ENCODE measurements around the gene FEZF1. TPM values are rescaled to one million over a fixed set of nuclear protein-coding genes. Genes with fewer than 3 reads are reported as not detected.

Gene FEZF1
- total and polyA plus RNA-seq, 5 donors = not detected

DNA sequence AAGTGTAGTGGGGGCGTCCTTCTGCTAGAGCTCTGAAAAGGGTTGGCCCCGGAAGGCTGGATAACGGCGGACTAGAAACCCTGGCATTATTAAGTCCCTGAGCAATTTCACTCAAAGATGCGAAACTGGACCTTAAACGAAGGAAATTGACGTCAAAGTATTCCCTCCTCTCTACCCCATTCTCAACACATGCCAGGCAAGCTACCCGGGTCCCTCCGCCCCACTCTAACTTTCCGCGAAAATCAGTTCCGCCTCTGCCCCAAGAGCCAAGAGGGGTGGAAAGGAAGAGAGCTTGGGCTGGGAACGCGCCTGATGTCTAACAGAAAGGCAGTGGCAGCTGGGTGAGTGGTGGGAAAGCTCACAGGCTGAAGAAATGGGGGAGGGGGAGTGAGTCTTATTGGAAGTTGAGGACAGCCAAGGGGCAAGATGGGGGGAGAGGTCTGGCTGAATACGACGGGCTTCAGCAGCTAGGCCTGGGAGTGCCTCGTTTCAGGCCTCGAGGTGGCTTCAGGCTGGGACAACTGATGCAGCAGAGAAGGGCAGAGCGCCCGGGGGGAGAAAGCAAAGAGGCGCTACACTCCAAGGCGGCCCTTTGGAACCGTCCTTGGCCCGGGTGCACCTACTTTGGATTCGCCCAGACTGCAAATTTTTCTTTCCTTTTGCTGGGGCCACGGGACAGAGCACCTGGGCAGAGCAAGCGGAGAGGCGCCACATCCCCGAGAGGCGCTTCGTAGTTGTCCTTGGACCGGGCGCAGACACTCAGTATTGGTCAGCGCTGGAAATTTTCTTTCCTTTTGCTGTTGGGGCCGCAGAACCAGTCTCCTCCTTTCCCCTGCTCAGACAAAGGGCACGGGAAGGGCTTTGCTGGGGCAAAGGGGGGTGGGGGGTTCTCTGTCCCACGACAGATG, 2.0 kb upstream of the FEZF1 start:
- Histone ChIP-seq H3K27me3 (ENCODE audit: control insufficient read depth, insufficient read depth) (no peaks in the 10 kb centered on the region), H3K9me3 (ENCODE audit: control insufficient read depth, low read length) (no peaks in the 10 kb centered on the region), H3K4me3 (ENCODE audit: low read length) (peak overlapping the region; percentile 46), H3K4me1 (ENCODE audit: control insufficient read depth, insufficient read depth, low read length) (peaks cover 2% of the 10 kb centered on the region), H3K27ac (ENCODE audit: low read length) (no peak overlapping the region)
- WGBS = 7% methylated on average over 37 of the region's 37 CpGs
- DNase-seq = no peak
- intact Hi-C loops (cut with DNase I) = no loop called here
- ATAC-seq = no peak

DNA sequence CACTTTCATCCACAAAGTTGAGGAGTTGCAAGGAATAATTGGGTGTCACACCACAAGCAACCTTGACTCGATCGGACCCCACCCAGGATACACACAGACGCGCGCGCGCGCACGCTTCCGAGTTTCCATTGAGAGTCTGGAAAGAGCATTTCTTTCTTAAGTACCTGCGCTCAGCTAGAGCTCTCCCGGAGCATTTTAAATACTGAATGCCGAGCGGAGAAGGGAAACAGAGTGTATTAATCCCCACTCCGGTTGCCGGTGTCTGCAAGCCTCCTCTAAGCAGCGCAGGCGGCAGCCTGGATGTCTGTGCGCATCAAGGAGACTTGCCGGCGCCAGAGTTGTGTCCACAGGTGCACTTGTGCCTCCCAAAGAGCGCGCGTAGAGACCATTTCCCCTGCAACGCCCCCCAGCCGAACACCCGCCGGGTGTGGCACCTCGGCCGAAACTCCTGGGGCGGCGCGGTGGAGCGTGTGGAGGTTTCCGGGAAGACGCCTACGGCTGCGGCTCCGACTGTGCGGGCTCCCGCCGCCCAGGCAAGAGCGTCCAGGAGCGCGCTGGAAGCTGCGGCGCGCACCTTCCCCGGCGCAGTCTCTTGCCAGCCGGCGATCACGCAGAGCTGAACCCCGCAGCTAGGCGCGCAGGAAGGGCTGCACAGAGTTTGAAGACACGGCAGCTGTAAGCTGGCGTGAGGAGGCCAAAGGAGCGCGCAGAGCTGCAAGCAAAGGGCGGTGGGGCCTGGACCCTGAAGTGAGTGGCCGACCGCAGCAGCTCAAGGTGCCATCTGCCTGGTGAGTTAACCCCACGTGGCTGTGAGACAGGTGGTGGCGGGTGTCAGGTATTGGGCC, 1.1 kb upstream of the FEZF1 start:
- no peak overlapping the region for H3K27ac ChIP-seq (ENCODE audit: low read length)
- no peaks in the 10 kb centered on the region for H3K9me3 ChIP-seq (ENCODE audit: control insufficient read depth, low read length)
- no peaks in the 10 kb centered on the region for H3K27me3 ChIP-seq (ENCODE audit: control insufficient read depth, insufficient read depth)
- intact Hi-C loops (cut with DNase I) = no loop called here
- DNase-seq (peak in 1 of 3 donors; percentile 9), ATAC-seq (no peak)
- peaks cover 2% of the 10 kb centered on the region for H3K4me1 ChIP-seq (ENCODE audit: control insufficient read depth, insufficient read depth, low read length)
- WGBS = 2% methylated on average over 65 of the region's 65 CpGs
- peak overlapping the region; percentile 46 for H3K4me3 ChIP-seq (ENCODE audit: low read length)

DNA sequence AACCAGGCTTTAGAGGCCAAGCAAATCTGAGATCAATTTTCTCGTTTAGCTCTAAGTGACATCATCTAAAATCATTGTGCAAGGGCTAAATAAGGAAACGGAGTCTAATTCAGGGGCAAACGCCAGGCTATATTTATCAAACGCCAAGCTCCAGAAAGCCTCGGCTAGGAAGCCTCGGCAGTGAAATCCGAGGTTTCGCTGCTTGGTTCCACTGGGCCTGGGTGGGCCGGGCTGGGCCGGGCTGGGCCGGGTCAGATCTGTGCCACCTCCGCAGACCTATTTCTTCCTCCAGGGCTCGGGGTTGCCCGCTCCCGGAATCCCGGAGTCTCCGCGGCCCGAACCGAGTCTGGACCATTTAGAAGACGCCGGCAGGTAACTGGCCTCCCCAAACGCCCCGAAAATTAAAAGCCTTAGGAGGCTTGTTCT, 459 bp upstream of the FEZF1 start:
- intact Hi-C loops (cut with DNase I) = no loop called here
- Histone ChIP-seq H3K9me3 (ENCODE audit: control insufficient read depth, low read length) (no peaks in the 10 kb centered on the region), H3K27me3 (ENCODE audit: control insufficient read depth, insufficient read depth) (no peaks in the 10 kb centered on the region), H3K4me1 (ENCODE audit: control insufficient read depth, insufficient read depth, low read length) (peaks cover 1% of the 10 kb centered on the region), H3K27ac (ENCODE audit: low read length) (no peak overlapping the region), H3K4me3 (ENCODE audit: low read length) (peak overlapping the region; percentile 46)
- DNase-seq (no peak), ATAC-seq (no peak)
- 2% methylated on average over 24 of the region's 24 CpGs for WGBS

DNA sequence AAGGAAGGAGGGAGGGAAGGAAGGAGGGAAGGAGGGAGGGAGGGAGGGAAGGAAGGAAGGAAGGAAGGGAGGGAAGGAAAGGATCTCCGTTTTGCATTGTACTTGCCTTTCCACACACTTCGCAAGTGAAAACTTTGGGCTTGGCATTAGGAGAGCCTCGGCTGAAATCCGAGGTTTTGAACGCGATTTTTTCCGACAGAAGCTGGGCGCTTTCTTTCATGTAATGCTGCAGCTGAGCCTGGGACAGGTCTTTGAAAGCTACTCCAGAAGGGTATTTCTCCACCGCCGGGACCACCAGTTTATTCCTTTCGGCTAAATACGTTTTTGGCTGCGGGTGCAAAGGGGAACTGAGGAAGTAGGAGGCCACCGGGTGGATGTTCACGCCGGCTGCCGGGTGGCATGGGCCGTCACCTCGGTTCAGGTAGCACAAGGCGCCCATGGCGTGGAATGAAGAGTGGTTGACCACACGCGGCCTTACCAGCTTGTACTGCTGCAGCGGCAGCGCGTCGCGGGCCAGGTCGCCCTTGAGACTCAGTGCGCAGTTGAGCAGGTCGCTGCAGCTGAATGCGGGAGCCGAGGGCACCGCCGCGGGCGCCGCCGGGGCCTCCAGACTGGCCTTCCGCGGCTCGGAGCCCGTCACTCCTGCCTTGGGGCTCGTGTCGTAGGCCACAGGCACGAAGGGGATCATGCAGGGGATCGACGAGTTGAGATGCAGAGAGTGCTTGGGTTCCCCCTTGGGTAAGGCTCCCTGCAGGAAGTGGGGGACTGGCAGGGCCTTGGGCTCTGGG, 825 bp downstream of the FEZF1 start:
- DNase-seq (no peak), ATAC-seq (no peak)
- H3K4me3 ChIP-seq (ENCODE audit: low read length) = no peak overlapping the region
- peaks cover 3% of the 10 kb centered on the region for H3K4me1 ChIP-seq (ENCODE audit: control insufficient read depth, insufficient read depth, low read length)
- H3K27ac ChIP-seq (ENCODE audit: low read length) = no peak overlapping the region
- intact Hi-C loops (cut with DNase I) = no loop called here
- no peaks in the 10 kb centered on the region for H3K9me3 ChIP-seq (ENCODE audit: control insufficient read depth, low read length)
- H3K27me3 ChIP-seq (ENCODE audit: control insufficient read depth, insufficient read depth) = no peaks in the 10 kb centered on the region
- 3% methylated on average over 48 of the region's 48 CpGs for WGBS

DNA sequence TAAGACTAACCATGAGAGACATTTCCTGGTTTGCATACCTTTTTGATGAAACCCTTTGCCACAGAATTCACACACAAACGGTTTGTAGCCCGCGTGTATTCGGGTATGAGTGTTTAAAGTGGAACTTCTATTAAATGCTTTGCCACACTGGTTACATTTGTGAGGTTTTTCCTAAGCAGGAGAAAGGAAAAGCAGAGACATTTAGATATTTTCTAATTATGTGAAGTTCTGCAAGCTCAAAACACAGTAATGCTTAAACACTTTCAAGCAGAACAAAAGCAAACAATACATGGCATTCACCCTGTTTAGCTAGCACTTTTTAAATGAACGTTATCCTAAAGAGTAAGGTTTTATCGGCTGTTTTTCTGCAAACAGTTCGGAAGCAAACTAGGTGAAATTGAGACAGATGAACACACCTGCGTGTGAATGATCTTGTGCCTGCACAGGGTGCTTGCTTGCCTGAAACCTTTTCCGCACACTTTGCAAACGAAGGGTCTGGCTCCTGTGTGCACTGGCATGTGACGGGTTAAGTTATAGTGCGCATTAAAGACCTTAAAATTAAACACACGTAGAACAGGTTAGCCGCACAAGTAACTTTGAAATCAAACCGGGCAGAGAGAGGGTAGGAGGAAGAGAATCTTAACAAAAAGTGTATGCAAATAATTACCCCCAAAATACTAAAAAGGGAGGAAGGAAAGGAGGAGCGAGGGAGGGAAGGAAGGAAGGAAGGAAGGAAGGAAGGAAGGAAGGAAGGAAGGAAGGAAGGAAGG, 1.6 kb downstream of the FEZF1 start:
- no peak overlapping the region for H3K27ac ChIP-seq (ENCODE audit: low read length)
- intact Hi-C loops (cut with DNase I) = no loop called here
- 9% methylated on average over 16 of the region's 16 CpGs for WGBS
- H3K4me1 ChIP-seq (ENCODE audit: control insufficient read depth, insufficient read depth, low read length) = peaks cover 3% of the 10 kb centered on the region
- H3K9me3 ChIP-seq (ENCODE audit: control insufficient read depth, low read length) = no peaks in the 10 kb centered on the region
- peaks cover 3% of the 10 kb centered on the region for H3K27me3 ChIP-seq (ENCODE audit: control insufficient read depth, insufficient read depth)
- DNase-seq = no peak
- H3K4me3 ChIP-seq (ENCODE audit: low read length) = no peak overlapping the region
- no peak for ATAC-seq

DNA sequence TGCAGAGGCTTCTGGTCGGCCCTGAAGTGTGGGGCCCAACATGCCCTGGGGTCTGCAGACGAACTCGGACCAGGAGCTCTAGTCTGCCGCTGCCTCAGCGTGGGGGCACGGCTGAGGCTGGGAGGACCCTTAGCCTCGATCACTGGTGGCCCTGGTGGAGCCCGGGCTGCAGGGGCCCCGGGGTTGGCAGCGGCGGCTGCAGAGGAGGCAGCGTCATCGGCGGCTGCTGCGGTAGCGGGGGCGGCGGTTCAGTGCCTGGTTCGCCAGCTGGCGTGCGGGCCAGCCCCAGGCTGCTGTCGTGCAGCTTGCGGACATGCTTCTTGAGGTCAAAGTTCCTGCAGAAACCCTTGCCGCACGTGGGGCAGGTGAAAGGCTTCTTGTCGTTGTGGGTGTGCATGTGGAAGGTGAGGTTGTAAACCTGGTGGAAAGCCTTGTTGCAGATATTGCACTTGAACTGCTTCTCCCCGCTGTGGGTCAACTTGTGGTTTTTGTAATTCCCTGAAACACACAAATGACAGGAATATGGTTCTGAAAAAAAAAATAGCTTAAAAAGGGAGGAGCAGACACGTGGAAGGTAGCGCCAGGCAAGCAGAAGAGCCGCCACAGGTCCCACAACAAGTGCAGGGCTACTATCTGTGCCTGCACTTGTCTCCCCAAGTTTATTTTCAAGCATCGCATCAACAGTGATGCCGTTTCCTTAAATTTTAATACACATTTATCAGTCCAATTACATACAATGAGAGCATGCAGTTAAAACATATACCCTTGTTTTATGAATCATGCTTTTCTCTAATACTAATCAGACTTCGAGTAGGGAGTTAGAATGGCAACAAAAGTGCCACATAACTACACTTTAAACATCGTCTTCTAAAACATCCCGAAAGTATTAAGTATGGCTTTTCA, 2.4 kb downstream of the FEZF1 start:
- H3K27me3 ChIP-seq (ENCODE audit: control insufficient read depth, insufficient read depth) = peaks cover 5% of the 10 kb centered on the region
- no peak for DNase-seq
- ATAC-seq = no peak
- intact Hi-C loops (cut with DNase I) = no loop called here
- WGBS = 8% methylated on average over 35 of the region's 35 CpGs
- peaks cover 3% of the 10 kb centered on the region for H3K4me1 ChIP-seq (ENCODE audit: control insufficient read depth, insufficient read depth, low read length)
- H3K27ac ChIP-seq (ENCODE audit: low read length) = no peak overlapping the region
- H3K9me3 ChIP-seq (ENCODE audit: control insufficient read depth, low read length) = no peaks in the 10 kb centered on the region
- H3K4me3 ChIP-seq (ENCODE audit: low read length) = no peak overlapping the region

DNA sequence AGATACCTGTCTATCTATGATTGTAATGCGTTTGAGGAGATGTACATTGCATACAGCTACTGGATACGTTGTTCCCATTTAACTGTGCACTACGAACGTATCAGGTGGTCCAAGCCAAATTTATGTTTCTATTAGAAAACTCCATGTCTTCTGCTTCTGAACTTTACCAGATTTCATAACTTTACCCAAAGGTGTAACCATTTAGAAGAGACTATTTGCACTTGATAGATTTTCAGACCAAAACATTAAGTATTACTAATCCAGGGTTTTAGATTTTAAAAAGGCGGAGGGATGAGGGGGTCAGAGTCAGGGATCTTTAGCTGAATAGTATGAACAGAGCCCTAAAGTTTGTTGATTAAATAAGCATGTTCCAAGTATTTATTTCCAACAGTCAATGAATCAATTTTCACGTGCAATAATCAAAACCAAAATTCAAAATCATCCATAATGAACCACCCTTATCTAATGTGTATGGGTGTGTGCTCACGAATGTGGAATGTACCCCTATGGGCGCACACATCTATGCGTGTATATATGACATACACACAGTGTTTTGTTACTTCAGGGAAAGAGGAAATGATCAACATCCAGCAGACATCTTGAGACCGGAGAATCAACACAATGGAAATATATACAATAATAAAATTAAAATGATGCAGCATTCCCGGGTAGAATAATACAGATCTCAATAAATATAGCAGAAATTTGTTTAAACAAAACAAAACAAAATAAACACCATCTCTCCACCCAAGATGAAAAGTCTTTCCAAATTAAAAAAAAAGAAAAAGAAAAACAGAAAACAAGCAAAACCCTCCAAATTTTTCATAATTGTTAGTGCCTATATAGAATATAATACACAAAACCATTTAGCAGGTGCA, 3.4 kb downstream of the FEZF1 start:
- H3K27ac ChIP-seq (ENCODE audit: low read length) = no peak overlapping the region
- ATAC-seq (no peak), DNase-seq (no peak)
- peaks cover 3% of the 10 kb centered on the region for H3K4me1 ChIP-seq (ENCODE audit: control insufficient read depth, insufficient read depth, low read length)
- 17% methylated on average over 11 of the region's 11 CpGs for WGBS
- no peak overlapping the region for H3K4me3 ChIP-seq (ENCODE audit: low read length)
- H3K9me3 ChIP-seq (ENCODE audit: control insufficient read depth, low read length) = no peaks in the 10 kb centered on the region
- intact Hi-C loops (cut with DNase I) = no loop called here
- peaks cover 5% of the 10 kb centered on the region for H3K27me3 ChIP-seq (ENCODE audit: control insufficient read depth, insufficient read depth)

DNA sequence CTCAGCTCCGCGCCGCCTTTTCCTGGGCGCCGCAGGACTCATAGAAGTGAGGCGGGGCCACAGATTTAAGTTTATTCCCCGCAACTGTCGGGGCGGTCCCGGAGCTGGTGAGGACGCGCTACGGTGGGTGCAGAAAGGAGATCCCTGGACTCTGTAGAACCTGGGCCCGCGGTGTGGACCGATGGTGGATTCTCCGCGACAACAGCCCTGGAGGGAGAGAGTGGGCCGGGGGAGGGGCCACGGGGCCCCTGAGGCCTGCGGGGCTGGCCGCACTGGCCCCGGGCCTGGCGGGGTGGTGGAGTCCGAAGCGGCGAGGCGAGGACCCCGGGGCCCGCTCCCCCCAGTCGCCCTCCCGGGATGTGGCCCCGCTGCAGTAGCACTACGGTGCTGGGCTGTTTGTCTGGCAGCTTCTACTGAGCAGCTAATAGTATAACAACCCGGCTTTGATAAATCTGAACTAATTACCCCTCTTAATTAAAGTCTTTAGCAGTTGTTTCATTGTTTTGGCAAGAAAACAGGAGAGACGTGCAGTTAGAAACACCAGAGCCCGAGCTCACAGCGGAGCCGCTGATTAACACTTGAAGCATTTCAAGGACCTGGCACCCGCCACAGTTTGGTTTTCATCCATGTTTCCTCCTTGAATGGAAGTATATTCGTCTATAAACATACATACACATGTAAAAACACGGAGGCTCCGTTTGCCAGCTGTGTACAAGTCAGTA, 4.2 kb downstream of the FEZF1 start:
- ATAC-seq = peak in 1 of 2 donors; percentile 26

More for the DNA sequence above, 4.2 kb downstream of the FEZF1 start:
- 6% methylated on average over 43 of the region's 43 CpGs for WGBS
- no peak overlapping the region for H3K27ac ChIP-seq (ENCODE audit: low read length)
- H3K27me3 ChIP-seq (ENCODE audit: control insufficient read depth, insufficient read depth) = peaks cover 5% of the 10 kb centered on the region
- peaks cover 3% of the 10 kb centered on the region for H3K4me1 ChIP-seq (ENCODE audit: control insufficient read depth, insufficient read depth, low read length)
- H3K4me3 ChIP-seq (ENCODE audit: low read length) = peak overlapping the region; percentile 26
- DNase-seq = no peak
- H3K9me3 ChIP-seq (ENCODE audit: control insufficient read depth, low read length) = no peaks in the 10 kb centered on the region
- intact Hi-C loops (cut with DNase I) = no loop called here

All from right cardiac atrium (tissue), 5 donors.